WTC11 (cell line): Measurements from ENCODE around the gene EIF2S1.

ENCODE experiments used
- ATF2 ChIP-seq: sonication (generic); formaldehyde crosslinking; IDR thresholded peaks from 2 replicates; pipeline ENCODE4 v1.8.1; 2022; ENCODE audit warnings: low read depth, missing genetic modification reagents, borderline replicate concordance
- CTCF ChIP-seq: fragments of 200-600 bp; IDR thresholded peaks from 2 replicates; pipeline ENCODE4 v1.8.0; 2022; ENCODE audit warnings: antibody characterized with exemption
- FOXP4 ChIP-seq: sonication (generic); formaldehyde crosslinking; IDR thresholded peaks from 2 replicates; pipeline ENCODE4 v1.8.0; 2022; ENCODE audit warnings: mild to moderate bottlenecking, missing genetic modification reagents
- IRF2 ChIP-seq: sonication (generic); formaldehyde crosslinking; IDR thresholded peaks from 2 replicates; pipeline ENCODE4 v1.8.0; 2022; ENCODE audit warnings: low read depth, missing genetic modification reagents, borderline replicate concordance
- JAZF1 ChIP-seq: fragments of 250-450 bp; sonication (Bioruptor Pico); IDR thresholded peaks from 2 replicates; pipeline ENCODE4 v1.9.0; 2021; ENCODE audit warnings: moderate library complexity, mild to moderate bottlenecking, inconsistent platforms
- NR1H2 ChIP-seq: sonication (generic); formaldehyde crosslinking; IDR thresholded peaks from 2 replicates; pipeline ENCODE4 v1.9.0; 2021; ENCODE audit warnings: mild to moderate bottlenecking, moderate library complexity, missing genetic modification reagents
- USF1 ChIP-seq: sonication (generic); formaldehyde crosslinking; IDR thresholded peaks from 2 replicates; pipeline ENCODE4 v1.8.0; 2022; ENCODE audit warnings: mild to moderate bottlenecking, missing genetic modification reagents

- TF ChIP-seq ATF2 (CRISPR knock-in tag) (no peak), FOXP4 (no peak), IRF2 (CRISPR knock-in tag) (no peak), USF1 (CRISPR knock-in tag) (no peak), CTCF (no peak), JAZF1 (CRISPR knock-in tag) (no peak), NR1H2 (no peak)
These were observed 31.1 kb downstream of the EIF2S1 start for GRCh38 chr14:67391268-67391667.
